Mucosa of descending colon (tissue), 3 donors: Measurements from ENCODE around the gene MRPL10. TPM values are rescaled to one million over a fixed set of nuclear protein-coding genes. Genes with fewer than 3 reads are reported as not detected.

Source experiments
- ATAC-seq: fragments of 200-7000 bp; cut with Tn5 transposase; one replicate; pipeline ENCODE4 v1.9.1; 2020; ENCODE audit warnings: mild to moderate bottlenecking, moderate library complexity
- DNase-seq, 3 donors: peaks; one replicate each; pipeline ENCODE4 v3.0.0-alpha.2; 2020
- H3K36me3 ChIP-seq: fragments of 200-600 bp; one replicate; pipeline ENCODE4 v1.8.0; 2021; ENCODE audit warnings: low read depth, mild to moderate bottlenecking
- H3K4me1 ChIP-seq: fragments of 200-600 bp; one replicate; pipeline ENCODE4 v1.8.0; 2021; ENCODE audit warnings: low read depth, mild to moderate bottlenecking
- H3K4me3 ChIP-seq: fragments of 200-600 bp; one replicate; pipeline ENCODE4 v1.8.0; 2021; ENCODE audit warnings: mild to moderate bottlenecking
- H3K9me3 ChIP-seq: fragments of 200-600 bp; one replicate; pipeline ENCODE4 v1.8.0; 2021; ENCODE audit warnings: mild to moderate bottlenecking
- CTCF ChIP-seq: fragments of 200-600 bp; IDR thresholded peaks from one replicate; pipeline ENCODE4 v1.8.0; 2022; ENCODE audit warnings: antibody characterized with exemption, mild to moderate bottlenecking
- intact Hi-C, 2 donors: fragments of 100-400 bp; cut with DNase I in 1 of 2; cut with micrococcal nuclease in 1 of 2; formaldehyde crosslinking; loops; one replicate each; pipeline versions ENCODE4 v1.11.0 to v1.11.1; 2022; cut with DNase I, micrococcal nuclease
- total RNA-seq, 3 donors: library from RNA; stranded (reverse); fragmentation: NEBNext Ultra II Directional in 2 of 3; extraction: Animal tissue kit (Norgen Biotek cat#: 25700) in 2 of 3; gene quantifications; one replicate each; pipeline versions ENCODE4 v1.2.1 to v1.2.4, GENCODE V29; 2021 to 2023
- donor health status: DM: no; HTN: no; CAD: no; lungs with moderate emphysema.
- donor health status: DM: no; HTN: no; CAD: no.
- donor health status: DM: no; HTN: yes; CAD: no.

MRPL10 gene
- total RNA-seq, 3 donors from 2014 or later: 36.2 to 46.0 (median 41.8) TPM

- intact Hi-C loops: no loop called here
- Histone ChIP-seq H3K9me3 (no peaks in the 10 kb centered on the region), H3K4me1 (no peaks in the 10 kb centered on the region), H3K4me3 (no peak overlapping the region), H3K36me3 (no peaks in the 10 kb centered on the region)
- ATAC-seq: no peak
- no peak for TF ChIP-seq CTCF
- no peak for DNase-seq
Observed at GRCh38 chr17:47866941-47867340, 35.6 kb upstream of the MRPL10 start.

GRCh38 chr17:47864791-47865216 lies 33.5 kb upstream of the MRPL10 start:
- no peaks in the 10 kb centered on the region for H3K9me3 ChIP-seq
- no peak for TF ChIP-seq CTCF
- intact Hi-C loops: no loop called here
- no peak overlapping the region for H3K4me3 ChIP-seq
- peak; percentile 54 for ATAC-seq
- no peaks in the 10 kb centered on the region for H3K4me1 ChIP-seq
- no peak for DNase-seq
- H3K36me3 ChIP-seq: no peaks in the 10 kb centered on the region

- intact Hi-C loops: no loop called here
- no peak for TF ChIP-seq CTCF
Observed at GRCh38 chr17:47862621-47863440, 31.5 kb upstream of the MRPL10 start.

GRCh38 chr17:47860386-47860785 lies 29.0 kb upstream of the MRPL10 start:
- H3K36me3 ChIP-seq: no peaks in the 10 kb centered on the region
- DNase-seq (no peak), ATAC-seq (no peak)
- intact Hi-C loops: no loop called here
- no peak for TF ChIP-seq CTCF
- no peak overlapping the region for H3K4me3 ChIP-seq
- no peaks in the 10 kb centered on the region for H3K4me1 ChIP-seq
- H3K9me3 ChIP-seq: no peaks in the 10 kb centered on the region

More at GRCh38 chr17:47862621-47863440, 31.5 kb upstream of the MRPL10 start:
- H3K9me3 ChIP-seq: no peaks in the 10 kb centered on the region
- H3K4me1 ChIP-seq: no peaks in the 10 kb centered on the region
- DNase-seq (no peak), ATAC-seq (peak; percentile 65)
- no peak overlapping the region for H3K4me3 ChIP-seq
- no peaks in the 10 kb centered on the region for H3K36me3 ChIP-seq

GRCh38 chr17:47857551-47858455 lies 26.5 kb upstream of the MRPL10 start:
- no peak for DNase-seq
- Histone ChIP-seq H3K4me1 (no peaks in the 10 kb centered on the region), H3K36me3 (no peaks in the 10 kb centered on the region), H3K4me3 (no peak overlapping the region), H3K9me3 (no peaks in the 10 kb centered on the region)
- intact Hi-C loops: no loop called here
- ATAC-seq: no peak
- no peak for TF ChIP-seq CTCF
